Gastroesophageal sphincter (tissue), 4 donors: Measurements from ENCODE around the gene TMX4. TPM values are rescaled to one million over a fixed set of nuclear protein-coding genes. Genes with fewer than 3 reads are reported as not detected.

Experiments used
- ATAC-seq: fragments of 150-250 bp; one replicate; pipeline ENCODE4 v1.9.1; 2016; ENCODE audit warnings: mild to moderate bottlenecking, moderate library complexity
- H3K27ac ChIP-seq, 4 donors: fragments of 200-600 bp; sonication (generic) in 3 of 4; 1 replicate in 3 of 4; 2 replicates in 1 of 4; pipeline ENCODE4 v1.5.1; 2016 to 2019
- H3K27me3 ChIP-seq: fragments of 200-600 bp; sonication (generic); one replicate; pipeline ENCODE4 v1.5.1; 2019
- H3K36me3 ChIP-seq, 2 donors: fragments of 200-600 bp; sonication (generic); one replicate each; pipeline ENCODE4 v1.5.1; 2019; ENCODE audit warnings: control low read depth in 1 of 2
- H3K4me1 ChIP-seq, 3 donors: fragments of 200-600 bp; sonication (generic); 1 replicate in 2 of 3; 2 replicates in 1 of 3; pipeline ENCODE4 v1.5.1; 2016 to 2019; ENCODE audit warnings: control low read depth in 2 of 3
- H3K4me3 ChIP-seq, 2 donors: fragments of 200-600 bp; sonication (generic); one replicate each; pipeline ENCODE4 v1.5.1; 2019; ENCODE audit warnings: mild to moderate bottlenecking in 1 of 2, moderate library complexity in 1 of 2
- H3K9me3 ChIP-seq, 3 donors: fragments of 200-600 bp; sonication (generic); one replicate each; pipeline ENCODE4 v1.5.1; 2017 to 2019; ENCODE audit warnings: control low read depth in 2 of 3
- CTCF ChIP-seq, 4 experiments: fragments of 200-600 bp in 2 of 4; fragments of 450-650 bp in 2 of 4; sonication (generic) in 1 of 4; IDR thresholded peaks; one replicate each; pipeline ENCODE4 v1.5.1; 2017 to 2019; ENCODE audit warnings: antibody characterized with exemption in 4 of 4, mild to moderate bottlenecking in 2 of 4, moderate library complexity in 2 of 4
- EP300 ChIP-seq: sonication (generic); formaldehyde crosslinking; IDR thresholded peaks from one replicate; pipeline ENCODE4 v1.6.1; 2017; ENCODE audit warnings: antibody characterized with exemption, mild to moderate bottlenecking
- POLR2A ChIP-seq, 2 donors: fragments of 450-650 bp; IDR thresholded peaks; one replicate each; pipeline ENCODE4 v1.6.1; 2017; ENCODE audit warnings: antibody characterized with exemption in 2 of 2, mild to moderate bottlenecking in 2 of 2, moderate library complexity in 1 of 2
- POLR2AphosphoS5 ChIP-seq: sonication (generic); formaldehyde crosslinking; IDR thresholded peaks from one replicate; pipeline ENCODE4 v1.6.1; 2017; ENCODE audit warnings: antibody characterized with exemption
- WGBS, 2 donors: methylation state at CpG; one replicate each; pipeline ENCODE4 v1.1.5; 2018; ENCODE audit warnings: low coverage in 1 of 2; 5-methylcytosine and 5-hydroxymethylcytosine counted together
- total RNA-seq, 4 donors: library from RNA; depleted of rRNA; stranded (reverse); fragments of >200 nt; gene quantifications; one replicate each; pipeline ENCODE4 v1.1.0, GENCODE V29; 2016

Gene TMX4
- total RNA-seq, 4 donors from 2014 or later: 44.7 to 76.1 (median 61.2) TPM

GRCh38 chr20:8020314-8021079 is 936 bp upstream of the TMX4 start:
- H3K27ac ChIP-seq: peak overlapping the region; percentile 95 to 99 (median 99)
- peaks cover 3 to 50% (median 4%) of the 10 kb centered on the region in 3 donors for H3K4me1 ChIP-seq
- no peak for TF ChIP-seq CTCF (IDR thresholded peaks at IDR 0.05)
- no peak for TF ChIP-seq POLR2AphosphoS5
- no peak for TF ChIP-seq EP300
- TF ChIP-seq POLR2A (IDR thresholded peaks at IDR 0.05): no peak
- no peaks in the 10 kb centered on the region for H3K27me3 ChIP-seq
- WGBS, 2 donors: 52 to 69% methylated on average over 3 of the region's 3 CpGs
- peak overlapping the region in 1 of 2 donors; percentile 66 for H3K4me3 ChIP-seq
- no peak for ATAC-seq
- H3K36me3 ChIP-seq: no peaks in the 10 kb centered on the region
- no peaks in the 10 kb centered on the region for H3K9me3 ChIP-seq

GRCh38 chr20:8019998-8020247 is 362 bp upstream of the TMX4 start:
- H3K4me3 ChIP-seq: peak overlapping the region; percentile 66 to 94
- TF ChIP-seq CTCF (IDR thresholded peaks at IDR 0.05) (no peak), EP300 (no peak), POLR2A (IDR thresholded peaks at IDR 0.05) (no peak), POLR2AphosphoS5 (no peak)
- no peak for ATAC-seq

DNA sequence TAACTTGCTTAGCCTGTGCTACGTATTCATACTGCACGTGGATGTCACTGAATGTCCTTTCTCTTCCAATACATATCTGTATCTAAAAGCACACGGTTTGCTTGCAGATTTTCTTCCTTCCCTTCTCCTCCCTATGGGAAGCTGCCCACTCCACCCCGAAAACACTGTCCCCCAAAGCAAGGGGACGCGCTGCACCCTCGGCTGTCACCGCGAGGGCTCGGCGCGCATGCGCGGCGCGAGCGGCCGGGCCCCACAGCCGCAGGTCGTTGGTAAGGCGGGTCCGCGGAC is 659 bp downstream of the TMX4 start:
- Histone ChIP-seq H3K9me3 (no peaks in the 10 kb centered on the region), H3K27me3 (no peaks in the 10 kb centered on the region), H3K27ac (peak overlapping the region; percentile 95 to 99 (median 99)), H3K4me1 (peaks cover 3 to 61% (median 4%) of the 10 kb centered on the region in 3 donors), H3K36me3 (no peaks in the 10 kb centered on the region), H3K4me3 (peak overlapping the region; percentile 66 to 94)
- ATAC-seq: peak; percentile 75
- TF ChIP-seq CTCF (IDR thresholded peaks at IDR 0.05): peak in 3 of 4 experiments; percentile 42 to 56 (median 48)
- no peak for TF ChIP-seq EP300
- TF ChIP-seq POLR2AphosphoS5: peak; percentile 60
- 0% methylated on average over 1 to 4 of the region's 23 CpGs for WGBS, 2 donors

More at GRCh38 chr20:8019998-8020247, 362 bp upstream of the TMX4 start:
- 0 to 2% methylated on average over 3 of the region's 3 CpGs for WGBS, 2 donors
- Histone ChIP-seq H3K27me3 (no peaks in the 10 kb centered on the region), H3K9me3 (no peaks in the 10 kb centered on the region), H3K36me3 (no peaks in the 10 kb centered on the region), H3K27ac (peak overlapping the region; percentile 95 to 99 (median 99)), H3K4me1 (peaks cover 3 to 55% (median 4%) of the 10 kb centered on the region in 3 donors)

- Histone ChIP-seq H3K4me1 (peaks cover 0 to 51% (median 4%) of the 10 kb centered on the region in 3 donors), H3K36me3 (peaks cover 2 to 16% of the 10 kb centered on the region in 2 donors), H3K4me3 (no peak overlapping the region), H3K27me3 (no peaks in the 10 kb centered on the region), H3K27ac (no peak overlapping the region), H3K9me3 (no peaks in the 10 kb centered on the region)
- no peak for ATAC-seq
- TF ChIP-seq EP300 (no peak), POLR2AphosphoS5 (no peak), CTCF (IDR thresholded peaks at IDR 0.05) (no peak)
- WGBS, 2 donors: 67 to 87% methylated on average over 1 of the region's 1 CpG
Observed at GRCh38 chr20:8012724-8013123, 6.8 kb downstream of the TMX4 start.

DNA sequence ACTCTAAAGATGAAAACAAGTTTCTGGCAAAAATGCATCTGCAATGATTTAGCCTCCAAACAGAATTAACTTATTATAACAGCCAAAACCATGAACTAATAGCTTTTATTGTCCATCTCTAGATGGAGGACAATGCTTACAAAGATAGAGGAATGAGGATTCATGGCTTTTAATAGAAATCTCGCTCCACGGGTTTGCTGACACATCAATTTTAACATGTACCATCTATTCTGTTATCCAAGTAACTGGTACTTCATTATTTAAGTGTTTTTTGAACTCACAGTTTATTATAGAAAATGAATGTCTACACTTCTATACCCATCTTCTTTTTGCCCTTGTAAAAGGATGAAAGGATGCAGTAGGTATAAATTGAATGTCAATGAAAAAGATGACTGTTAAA is 10.8 kb downstream of the TMX4 start:
- H3K36me3 ChIP-seq: peaks cover 2 to 29% of the 10 kb centered on the region in 2 donors
- no peak for TF ChIP-seq POLR2A (IDR thresholded peaks at IDR 0.05)
- TF ChIP-seq POLR2AphosphoS5: no peak
- WGBS, 2 donors: 75 to 86% methylated on average over 2 of the region's 2 CpGs
- no peaks in the 10 kb centered on the region for H3K27me3 ChIP-seq
- peaks cover 0 to 25% (median 0%) of the 10 kb centered on the region in 3 donors for H3K4me1 ChIP-seq
- H3K4me3 ChIP-seq: no peak overlapping the region
- H3K27ac ChIP-seq: no peak overlapping the region
- no peak for ATAC-seq
- H3K9me3 ChIP-seq: no peaks in the 10 kb centered on the region
